GM18511 (cell line): ENCODE results near the gene STX1A.
A peak's percentile ranks its signal among the peaks of the same experiment; 100 is the strongest.

Source experiments
- ATAC-seq: cut with Tn5 transposase; IDR thresholded peaks from one replicate; pipeline ENCODE4 v1.9.1; 2021; ENCODE audit warnings: mild to moderate bottlenecking, moderate library complexity; ENCODE audit not compliant: unreplicated experiment

STX1A gene

GRCh38 chr7:73718905-73719805 is at the start of gene STX1A:
TSS of gene STX1A (minus strand) at chr7:73719669. CDS start at chr7:73719631, 38 bp downstream.
- ATAC-seq, result peak; percentile 61

- no peak for ATAC-seq
Measured at GRCh38 chr7:73768641-73769480, 49.4 kb upstream of the STX1A start.

- ATAC-seq, result no peak
Measured at GRCh38 chr7:73766556-73767229, 47.2 kb upstream of the STX1A start.

- ATAC-seq, result no peak
Measured at GRCh38 chr7:73762659-73762999, 43.2 kb upstream of the STX1A start.

GRCh38 chr7:73761854-73762658 is 42.6 kb upstream of the STX1A start:
- ATAC-seq, result no peak

GRCh38 chr7:73758581-73759138 is 39.2 kb upstream of the STX1A start:
- no peak for ATAC-seq

- ATAC-seq, result no peak
Measured at GRCh38 chr7:73749931-73750776, 30.7 kb upstream of the STX1A start.

GRCh38 chr7:73746378-73746777 is 26.9 kb upstream of the STX1A start:
- ATAC-seq, result no peak

- no peak for ATAC-seq
Measured at GRCh38 chr7:73742753-73743641, 23.5 kb upstream of the STX1A start.

GRCh38 chr7:73742338-73742752 is 22.9 kb upstream of the STX1A start:
- no peak for ATAC-seq

- ATAC-seq, result no peak
Measured at GRCh38 chr7:73741600-73741999, 22.1 kb upstream of the STX1A start.

GRCh38 chr7:73740771-73741170 is 21.3 kb upstream of the STX1A start:
- no peak for ATAC-seq

- ATAC-seq, result no peak
Measured at GRCh38 chr7:73740212-73740611, 20.7 kb upstream of the STX1A start.

- ATAC-seq, result peak; percentile 6
Measured at GRCh38 chr7:73739387-73739767, 19.9 kb upstream of the STX1A start.

GRCh38 chr7:73738612-73739386 is 19.3 kb upstream of the STX1A start, which contains the start of gene ABHD11:
TSS of gene ABHD11 (minus strand) at chr7:73738802. CDS start at chr7:73738770, 32 bp downstream.
- ATAC-seq, result peak; percentile 88

- peak; percentile 24 for ATAC-seq
Measured at GRCh38 chr7:73738220-73738611, 18.7 kb upstream of the STX1A start.

GRCh38 chr7:73737491-73738219 is 18.2 kb upstream of the STX1A start:
- ATAC-seq, result no peak
